Subcutaneous adipose tissue (tissue), 4 donors: ENCODE data around the gene OAS2. TPM values are rescaled to one million over a fixed set of nuclear protein-coding genes. Genes with fewer than 3 reads are reported as not detected.

Experiments used
- total RNA-seq, 4 donors: library from RNA; depleted of rRNA; stranded (reverse); fragments of >200 nt; gene quantifications; one replicate each; pipeline ENCODE4 v1.1.0, GENCODE V29; 2016
- TF ChIP-seq, protein P1 (sequence below): fragments of 450-650 bp; IDR thresholded peaks from one replicate; pipeline ENCODE4 v1.5.1; 2016; ENCODE audit warnings: low read depth, mild to moderate bottlenecking, control low read depth, antibody characterized with exemption, moderate library complexity

The OAS2 gene
- total RNA-seq, 4 donors from 2014 or later = 9.5 to 19.7 (median 12.3) TPM

- TF ChIP-seq, protein P1, sequence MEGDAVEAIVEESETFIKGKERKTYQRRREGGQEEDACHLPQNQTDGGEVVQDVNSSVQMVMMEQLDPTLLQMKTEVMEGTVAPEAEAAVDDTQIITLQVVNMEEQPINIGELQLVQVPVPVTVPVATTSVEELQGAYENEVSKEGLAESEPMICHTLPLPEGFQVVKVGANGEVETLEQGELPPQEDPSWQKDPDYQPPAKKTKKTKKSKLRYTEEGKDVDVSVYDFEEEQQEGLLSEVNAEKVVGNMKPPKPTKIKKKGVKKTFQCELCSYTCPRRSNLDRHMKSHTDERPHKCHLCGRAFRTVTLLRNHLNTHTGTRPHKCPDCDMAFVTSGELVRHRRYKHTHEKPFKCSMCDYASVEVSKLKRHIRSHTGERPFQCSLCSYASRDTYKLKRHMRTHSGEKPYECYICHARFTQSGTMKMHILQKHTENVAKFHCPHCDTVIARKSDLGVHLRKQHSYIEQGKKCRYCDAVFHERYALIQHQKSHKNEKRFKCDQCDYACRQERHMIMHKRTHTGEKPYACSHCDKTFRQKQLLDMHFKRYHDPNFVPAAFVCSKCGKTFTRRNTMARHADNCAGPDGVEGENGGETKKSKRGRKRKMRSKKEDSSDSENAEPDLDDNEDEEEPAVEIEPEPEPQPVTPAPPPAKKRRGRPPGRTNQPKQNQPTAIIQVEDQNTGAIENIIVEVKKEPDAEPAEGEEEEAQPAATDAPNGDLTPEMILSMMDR = no peak
Measured at GRCh38 chr12:112998987-112999767, 20.9 kb downstream of the OAS2 start.

- TF ChIP-seq, protein P1 = no peak
Measured at GRCh38 chr12:113000433-113000832, 22.1 kb downstream of the OAS2 start.

DNA sequence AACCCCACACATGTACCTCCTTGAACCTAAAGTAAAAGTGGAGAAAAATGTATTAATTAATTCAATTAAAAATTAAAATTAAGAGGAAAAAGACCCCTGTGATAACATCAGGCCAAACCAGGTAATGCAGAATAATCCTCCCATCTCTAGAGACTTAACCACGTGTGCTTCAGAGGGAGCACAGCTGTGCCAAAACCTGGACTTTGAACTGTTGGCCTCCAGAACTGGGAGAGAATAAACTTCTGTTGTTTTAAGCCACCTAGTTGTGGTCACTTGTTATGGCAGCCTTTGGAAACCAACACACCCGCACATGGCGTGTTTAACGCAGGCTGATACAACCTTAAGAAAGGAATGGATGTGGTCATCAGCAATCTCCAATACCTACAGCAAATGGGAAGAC is 23.8 kb downstream of the OAS2 start:
- TF ChIP-seq, protein P1 = no peak

GRCh38 chr12:113002676-113003075 is 24.4 kb downstream of the OAS2 start:
- TF ChIP-seq, protein P1 = no peak

GRCh38 chr12:113003636-113004035 is 25.3 kb downstream of the OAS2 start:
- TF ChIP-seq, protein P1 = no peak

- TF ChIP-seq, protein P1 = no peak
Measured at GRCh38 chr12:113005762-113006161, 27.4 kb downstream of the OAS2 start.

GRCh38 chr12:113006206-113006605 is 27.9 kb downstream of the OAS2 start:
- TF ChIP-seq, protein P1 = no peak
